HepG2 (cell line): ENCODE results near the gene FOSB.

ENCODE experiments used
- HNRNPLL ChIP-seq: fragments of 200-400 bp; formaldehyde crosslinking; IDR thresholded peaks from 2 replicates; pipeline ENCODE4 v1.6.1; 2017; ENCODE audit warnings: mild to moderate bottlenecking, low read depth, low read length; ENCODE audit not compliant: poor library complexity, severe bottlenecking
- MTA3 ChIP-seq: sonication (generic); formaldehyde crosslinking; IDR thresholded peaks from 2 replicates; pipeline ENCODE4 v1.4.0; 2020; ENCODE audit warnings: missing genetic modification reagents
- RELA ChIP-seq: sonication (generic); formaldehyde crosslinking; IDR thresholded peaks from 2 replicates; pipeline ENCODE4 v1.4.0; 2020; ENCODE audit warnings: missing genetic modification reagents
- SALL2 ChIP-seq: sonication (generic); formaldehyde crosslinking; IDR thresholded peaks from 2 replicates; pipeline ENCODE4 v1.8.1; 2023; ENCODE audit warnings: mild to moderate bottlenecking, missing genetic modification reagents, inconsistent platforms
- ZBTB42 ChIP-seq: sonication (generic); formaldehyde crosslinking; IDR thresholded peaks from 2 replicates; pipeline ENCODE4 v1.5.0; 2020; ENCODE audit warnings: mild to moderate bottlenecking, missing genetic modification reagents
- ZNF281 ChIP-seq: sonication (generic); formaldehyde crosslinking; IDR thresholded peaks from 2 replicates; pipeline ENCODE4 v1.4.0; 2020; ENCODE audit warnings: missing genetic modification reagents, borderline replicate concordance

DNA sequence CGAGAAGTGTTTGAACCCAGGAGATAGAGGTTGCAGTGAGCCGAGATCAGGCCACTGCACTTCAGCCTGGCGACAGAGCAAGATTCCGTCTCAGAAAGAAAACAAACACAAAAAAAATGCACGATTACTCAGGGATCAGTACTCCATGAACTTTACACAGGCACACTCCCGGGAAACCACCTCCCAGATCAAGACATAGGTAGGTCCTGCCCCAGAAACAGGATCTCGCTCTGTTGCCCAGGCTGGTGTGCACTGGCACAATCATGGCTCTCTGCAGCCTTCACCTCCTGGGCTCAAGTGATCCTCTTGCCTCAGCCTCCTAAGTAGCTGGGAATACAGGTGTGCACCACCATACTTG, 50.7 kb downstream of the FOSB start:
- TF ChIP-seq RELA (CRISPR knock-in tag) (no peak), ZBTB42 (no peak), SALL2 (no peak), ZNF281 (no peak), HNRNPLL (no peak), MTA3 (no peak)
